GM18868 (cell line): ENCODE data around the gene LAPTM4A.

Source experiments
- ATAC-seq: cut with Tn5 transposase; IDR thresholded peaks from one replicate; pipeline ENCODE4 v1.9.1; 2021; ENCODE audit warnings: mild to moderate bottlenecking, moderate library complexity; ENCODE audit not compliant: unreplicated experiment

Gene LAPTM4A

DNA sequence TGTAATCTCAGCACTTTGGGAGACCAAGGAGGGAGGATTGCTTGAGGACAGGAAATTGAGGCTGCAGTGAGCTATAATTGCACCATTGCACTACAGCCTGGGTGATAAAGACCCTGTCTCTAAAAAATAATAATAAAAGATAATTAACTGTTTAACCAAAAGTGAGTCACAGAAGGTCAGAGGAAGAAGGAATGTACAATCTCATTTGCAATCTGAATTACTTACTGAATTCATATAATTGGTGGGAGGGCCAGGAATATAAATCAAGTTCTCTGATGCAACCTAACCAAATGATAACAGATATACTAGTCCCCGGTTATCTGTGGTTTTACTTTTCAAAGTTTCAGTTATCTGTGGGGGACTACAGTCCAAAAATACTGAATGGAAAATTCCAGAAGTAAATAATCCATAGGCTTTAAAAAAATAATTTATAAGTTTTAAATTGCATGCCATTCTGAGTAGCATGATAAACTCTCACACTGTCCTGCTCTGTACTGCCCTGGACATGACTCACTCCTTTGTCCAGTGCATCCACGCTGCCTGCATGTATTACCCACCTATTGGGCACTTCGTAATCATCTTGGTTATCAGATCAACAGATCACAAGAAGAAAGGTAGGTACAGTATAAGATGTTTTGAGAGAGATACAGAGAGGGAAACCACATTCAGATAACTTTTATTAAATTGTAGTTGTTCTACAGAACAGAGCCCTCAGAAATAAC is 26.2 kb downstream of the LAPTM4A start:
- ATAC-seq = no peak

DNA sequence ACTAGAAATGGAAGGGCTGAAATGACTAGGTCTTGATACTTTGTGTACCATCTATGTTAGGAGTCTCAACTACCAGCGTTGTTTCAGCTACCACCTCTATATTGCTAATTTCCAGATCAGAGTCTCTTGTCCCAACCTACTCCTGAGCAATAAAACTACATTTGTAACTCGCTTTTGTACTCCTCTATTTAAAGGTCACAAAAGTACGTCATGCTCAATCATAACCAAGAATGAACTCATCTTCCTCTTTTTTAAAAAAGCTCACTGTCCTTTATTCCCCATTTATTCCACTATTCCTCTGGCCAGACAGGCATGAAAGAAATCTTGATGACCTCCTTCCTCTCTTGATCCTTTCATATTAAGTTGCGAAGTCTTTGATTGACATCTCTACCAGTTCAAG is 27.7 kb downstream of the LAPTM4A start:
- no peak for ATAC-seq

GRCh38 chr2:20021405-20022009 is 29.9 kb downstream of the LAPTM4A start:
- no peak for ATAC-seq

- no peak for ATAC-seq
Measured at GRCh38 chr2:20019747-20020146, 31.7 kb downstream of the LAPTM4A start.

GRCh38 chr2:20018601-20019152 is 32.8 kb downstream of the LAPTM4A start:
- no peak for ATAC-seq

- ATAC-seq = no peak
Measured at GRCh38 chr2:20016346-20016745, 35.1 kb downstream of the LAPTM4A start.

DNA sequence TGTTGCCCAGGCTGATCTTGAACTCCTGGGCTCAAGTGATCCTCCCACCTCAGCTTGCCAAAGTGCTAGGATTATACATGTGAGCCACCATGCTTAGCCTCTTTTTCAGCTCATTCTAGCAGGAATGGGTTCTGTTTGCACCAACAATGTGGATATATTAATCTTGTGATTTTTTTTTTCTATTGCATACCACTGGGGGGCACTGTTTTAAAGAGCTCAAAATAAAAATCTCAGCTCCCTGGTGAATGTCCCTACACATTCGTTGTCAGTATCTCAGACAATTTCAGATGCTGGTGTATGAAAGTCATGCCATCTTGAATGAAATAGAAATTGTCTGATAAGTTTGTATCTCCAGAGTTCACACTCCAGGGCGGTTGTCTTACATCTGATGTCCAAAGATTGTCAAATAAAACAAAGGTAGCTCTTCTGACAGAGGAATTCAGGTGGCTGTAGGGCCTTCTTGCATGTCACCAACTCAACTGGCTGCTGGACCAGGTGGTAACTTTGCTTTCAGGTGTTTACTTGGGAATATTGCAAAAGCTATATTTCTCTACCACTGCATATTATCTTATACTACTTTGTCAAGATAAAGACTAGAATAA is 35.8 kb downstream of the LAPTM4A start:
- no peak for ATAC-seq

DNA sequence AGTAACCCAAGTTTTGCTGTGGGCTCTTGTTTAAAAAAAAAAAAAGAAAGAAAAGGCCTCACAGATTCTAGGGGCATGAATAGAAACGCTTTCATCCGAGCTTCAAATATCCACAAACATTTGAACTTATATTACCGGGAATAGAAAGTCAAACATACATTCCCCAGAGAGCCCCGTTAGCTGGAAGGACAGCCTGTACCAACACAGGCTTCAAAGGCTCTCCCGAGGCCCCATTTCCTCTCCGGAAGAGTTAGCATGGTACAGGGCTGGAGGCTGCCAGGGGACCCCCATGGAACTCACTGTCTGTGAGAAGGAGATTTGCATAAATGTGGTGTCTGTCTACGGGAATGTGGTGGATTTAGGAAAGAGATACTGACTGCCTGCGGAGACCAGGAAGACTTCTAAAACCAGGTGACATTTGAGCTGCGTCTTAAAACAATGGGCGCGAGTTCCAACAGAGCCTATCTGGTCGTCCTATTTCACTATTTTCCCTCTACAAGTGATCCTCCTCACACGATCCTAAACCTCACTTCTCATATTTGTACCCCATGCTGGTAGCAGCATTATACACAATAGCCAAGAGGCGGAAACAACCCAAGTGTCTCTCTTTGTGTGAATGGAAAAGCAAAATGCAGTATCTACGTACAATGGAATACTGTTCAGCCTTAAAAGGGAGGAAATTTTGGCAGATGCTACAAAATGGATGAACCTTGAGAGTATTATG is 38.1 kb downstream of the LAPTM4A start:
- no peak for ATAC-seq

GRCh38 chr2:20012282-20013125 is 38.9 kb downstream of the LAPTM4A start, which contains the start of gene MATN3:
TSS of gene MATN3 (minus strand) at chr2:20012668. CDS start at chr2:20012631, 37 bp downstream.
- ATAC-seq = no peak

- no peak for ATAC-seq
Measured at GRCh38 chr2:20012032-20012281, 39.5 kb downstream of the LAPTM4A start.

GRCh38 chr2:20011276-20012031 is 40.0 kb downstream of the LAPTM4A start:
- no peak for ATAC-seq

- ATAC-seq = no peak
Measured at GRCh38 chr2:20008703-20009102, 42.7 kb downstream of the LAPTM4A start.

DNA sequence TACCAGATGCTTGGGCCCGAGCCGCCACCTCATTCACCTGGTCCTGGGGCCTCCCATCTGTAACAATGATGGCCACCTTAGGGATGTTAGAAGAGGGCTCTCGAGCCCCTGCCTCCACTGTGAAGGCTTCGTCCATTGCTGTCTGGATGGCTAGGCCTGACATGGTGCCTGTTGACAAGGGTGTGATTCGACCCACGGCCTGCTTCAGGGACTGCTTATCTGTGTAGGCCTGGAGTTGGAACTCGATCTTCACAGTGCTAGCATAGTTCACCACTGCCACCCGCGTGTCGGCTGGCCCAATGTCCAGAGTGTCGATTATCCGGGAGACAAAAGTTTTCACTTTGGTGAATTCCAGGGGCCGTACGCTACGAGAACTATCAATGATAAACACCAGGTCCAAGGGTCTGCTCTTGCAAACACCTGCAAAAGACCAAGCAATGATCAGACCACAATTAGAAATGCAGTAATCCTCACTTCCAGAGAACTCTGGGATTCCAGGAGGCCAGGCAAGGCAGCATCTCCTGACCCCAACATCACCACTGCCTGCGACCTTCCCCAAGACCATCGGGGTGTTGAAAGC is 45.4 kb downstream of the LAPTM4A start:
- no peak for ATAC-seq

DNA sequence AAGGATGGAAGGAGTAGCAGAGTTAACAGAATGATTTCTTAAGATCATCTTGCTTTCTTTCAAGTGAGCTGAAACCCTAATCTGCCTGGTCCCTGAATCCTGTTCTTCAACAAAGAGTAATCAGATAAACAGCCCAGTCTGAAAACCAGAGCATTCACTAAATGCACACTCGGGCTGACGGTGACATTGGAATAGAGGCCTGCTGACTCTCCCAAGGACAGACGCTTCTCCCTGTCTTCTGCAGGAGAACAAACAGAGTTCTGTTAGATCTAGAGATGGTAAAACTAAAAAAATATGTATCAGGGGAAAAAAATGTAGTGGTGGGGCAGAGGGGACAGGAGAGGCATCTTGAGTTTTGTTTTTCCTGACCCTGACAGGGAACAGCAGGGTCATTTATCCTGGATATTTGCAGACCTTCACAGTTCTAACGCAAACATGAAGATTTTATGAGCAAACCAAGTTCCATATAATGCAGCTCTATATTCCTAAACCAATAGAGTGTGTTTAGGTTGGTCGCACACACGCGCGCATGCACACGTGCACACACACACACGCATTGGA is 46.3 kb downstream of the LAPTM4A start:
- no peak for ATAC-seq

- ATAC-seq = no peak
Measured at GRCh38 chr2:20001361-20001863, 50.0 kb downstream of the LAPTM4A start.

DNA sequence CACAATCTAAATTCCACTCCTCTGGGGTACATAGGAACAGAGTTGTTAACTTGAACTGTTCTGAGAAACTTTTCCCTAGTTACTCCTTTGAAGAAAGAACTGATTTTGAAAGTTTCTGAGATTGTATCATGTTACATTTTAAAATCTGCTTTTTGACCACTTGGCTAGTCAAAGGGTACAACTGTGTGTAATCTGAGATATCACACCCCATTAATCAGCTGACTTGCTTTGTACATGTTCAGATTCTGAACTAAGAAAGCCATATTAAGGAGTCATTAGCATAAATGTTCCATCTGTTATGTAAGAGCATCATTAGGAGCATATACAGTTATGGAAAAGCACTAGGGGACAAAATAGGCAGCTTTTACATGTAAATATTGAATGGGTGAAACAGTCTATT is 57.7 kb downstream of the LAPTM4A start:
- no peak for ATAC-seq

- ATAC-seq = no peak
Measured at GRCh38 chr2:19991895-19992294, 59.5 kb downstream of the LAPTM4A start.

GRCh38 chr2:19990416-19990728 is 61.1 kb downstream of the LAPTM4A start:
- no peak for ATAC-seq
